Duodenal mucosa (tissue), 2 donors: ENCODE data around the gene PIPOX.
A peak's percentile ranks its signal among the peaks of the same experiment; 100 is the strongest.

Source experiments
- H3K27ac ChIP-seq: one replicate; pipeline ENCODE4 v1.7.0; 2013; ENCODE audit warnings: low read depth, low read length
- H3K27me3 ChIP-seq, 2 donors: one replicate each; pipeline ENCODE4 v1.7.0; 2013; ENCODE audit warnings: low read length in 2 of 2, control low read depth in 1 of 2; ENCODE audit not compliant: insufficient read depth in 2 of 2, control insufficient read depth in 1 of 2
- H3K36me3 ChIP-seq, 2 donors: one replicate each; pipeline ENCODE4 v1.7.0; 2013; ENCODE audit warnings: low read length in 2 of 2, control low read depth in 1 of 2; ENCODE audit not compliant: insufficient read depth in 2 of 2, control insufficient read depth in 1 of 2
- H3K4me1 ChIP-seq, 2 donors: one replicate each; pipeline ENCODE4 v1.7.0; 2013; ENCODE audit warnings: low read length in 2 of 2, control low read depth in 1 of 2; ENCODE audit not compliant: insufficient read depth in 2 of 2, control insufficient read depth in 1 of 2
- H3K4me3 ChIP-seq, 2 donors: one replicate each; pipeline ENCODE4 v1.7.0; 2013; ENCODE audit warnings: low read length in 2 of 2, low read depth in 1 of 2
- H3K9ac ChIP-seq, 2 donors: one replicate each; pipeline ENCODE4 v1.7.0; 2013; ENCODE audit warnings: low read length in 2 of 2, low read depth in 1 of 2
- H3K9me3 ChIP-seq, 2 donors: one replicate each; pipeline ENCODE4 v1.7.0; 2013; ENCODE audit warnings: low read length in 2 of 2, control low read depth in 1 of 2; ENCODE audit not compliant: control insufficient read depth in 1 of 2

Gene PIPOX, protein sequence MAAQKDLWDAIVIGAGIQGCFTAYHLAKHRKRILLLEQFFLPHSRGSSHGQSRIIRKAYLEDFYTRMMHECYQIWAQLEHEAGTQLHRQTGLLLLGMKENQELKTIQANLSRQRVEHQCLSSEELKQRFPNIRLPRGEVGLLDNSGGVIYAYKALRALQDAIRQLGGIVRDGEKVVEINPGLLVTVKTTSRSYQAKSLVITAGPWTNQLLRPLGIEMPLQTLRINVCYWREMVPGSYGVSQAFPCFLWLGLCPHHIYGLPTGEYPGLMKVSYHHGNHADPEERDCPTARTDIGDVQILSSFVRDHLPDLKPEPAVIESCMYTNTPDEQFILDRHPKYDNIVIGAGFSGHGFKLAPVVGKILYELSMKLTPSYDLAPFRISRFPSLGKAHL

DNA sequence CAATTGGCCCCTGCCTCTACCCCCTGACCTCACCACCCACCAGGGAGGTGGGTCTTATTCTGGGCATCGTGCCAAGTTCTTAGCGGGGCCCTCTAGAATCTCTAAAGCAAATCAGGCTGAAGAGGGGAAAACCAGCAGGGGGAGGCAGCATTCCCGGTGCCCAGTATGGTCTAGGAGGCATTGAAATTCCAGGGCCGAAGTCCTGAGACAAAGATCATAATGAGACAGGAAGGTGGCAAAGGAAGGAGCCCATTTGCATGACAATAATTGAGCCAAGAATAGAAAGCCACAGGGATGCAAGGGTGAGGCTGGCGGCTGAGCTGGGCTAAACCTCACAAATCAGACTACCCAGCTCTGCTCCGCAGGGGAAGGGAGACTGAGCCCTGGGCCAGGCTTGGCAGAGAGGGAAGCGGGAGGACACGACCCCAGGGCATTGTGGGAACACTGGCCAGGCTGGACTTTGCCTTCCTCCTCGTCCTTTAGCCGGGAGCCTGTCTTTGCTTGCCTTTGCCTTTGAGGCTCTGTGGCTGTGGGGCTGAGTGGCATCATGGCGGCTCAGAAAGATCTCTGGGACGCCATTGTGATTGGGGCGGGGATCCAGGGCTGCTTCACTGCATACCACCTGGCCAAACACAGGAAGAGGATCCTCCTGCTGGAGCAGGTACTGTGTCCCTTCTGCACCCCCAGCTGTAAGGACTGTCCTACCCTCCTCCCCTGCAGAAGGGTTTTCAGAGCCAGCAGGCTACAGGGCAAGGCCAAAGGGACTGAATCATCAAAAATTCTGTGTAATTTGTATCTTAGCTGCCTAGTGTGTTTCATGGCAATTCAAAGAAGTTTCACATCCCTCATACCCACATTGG, at the start of gene PIPOX:
Gene PIPOX, plus strand, starts transcription at position 463 of the 860 bp plus-strand sequence. Its CDS starts 85 bp downstream, at position 548.
- no peak within 1 kb of the TSS for H3K9ac ChIP-seq

DNA sequence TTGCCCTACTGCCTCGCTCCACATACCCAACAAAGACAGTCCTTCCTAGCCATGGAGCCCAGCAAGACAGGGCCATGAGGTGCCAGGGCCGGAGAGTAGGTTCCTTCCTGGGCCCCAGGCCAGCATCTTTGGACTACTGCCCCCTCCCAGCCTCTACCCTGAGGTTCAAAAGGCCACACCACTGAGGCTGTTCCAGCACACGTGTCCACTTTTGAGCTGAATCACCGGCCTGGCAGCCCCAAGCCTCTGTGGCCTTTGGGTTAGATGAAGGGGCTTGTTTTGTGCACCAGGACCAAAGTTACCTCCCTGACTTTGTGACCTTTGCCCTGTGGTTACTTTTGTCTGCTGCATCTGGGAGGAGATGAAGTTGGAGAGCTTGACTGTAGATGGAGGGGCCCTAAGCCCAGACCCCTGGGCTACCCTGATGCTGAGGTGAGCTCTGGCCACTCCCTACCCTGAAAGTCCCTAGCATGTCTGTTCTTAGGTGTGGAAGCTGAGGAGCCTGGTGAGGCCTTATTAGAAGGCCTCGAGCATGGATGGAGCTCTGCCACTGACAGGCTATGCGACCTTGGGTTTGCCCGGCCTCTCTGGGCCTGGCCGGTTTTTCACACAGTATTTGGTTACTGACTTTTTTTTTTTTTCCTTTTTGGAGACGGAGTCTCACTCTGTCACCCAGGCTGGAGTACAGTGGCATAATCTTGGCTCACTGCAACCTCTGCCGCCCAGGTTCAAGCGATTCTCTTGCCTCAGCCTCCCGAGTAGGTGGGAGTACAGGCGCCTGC, 49.1 kb upstream of the PIPOX start:
- no peaks in the 10 kb centered on the region for H3K27me3 ChIP-seq

More for the DNA sequence above, at the start of gene PIPOX:
- no peaks in the 10 kb centered on the region for H3K27me3 ChIP-seq
- H3K4me3 ChIP-seq: peak within 1 kb of the TSS; percentile 35 to 54
- peaks cover 18 to 26% of the 10 kb centered on the region in 2 donors for H3K4me1 ChIP-seq
- H3K36me3 ChIP-seq: no peaks in the 10 kb centered on the region
- no peak within 1 kb of the TSS for H3K27ac ChIP-seq
- H3K9me3 ChIP-seq: no peaks in the 10 kb centered on the region

DNA sequence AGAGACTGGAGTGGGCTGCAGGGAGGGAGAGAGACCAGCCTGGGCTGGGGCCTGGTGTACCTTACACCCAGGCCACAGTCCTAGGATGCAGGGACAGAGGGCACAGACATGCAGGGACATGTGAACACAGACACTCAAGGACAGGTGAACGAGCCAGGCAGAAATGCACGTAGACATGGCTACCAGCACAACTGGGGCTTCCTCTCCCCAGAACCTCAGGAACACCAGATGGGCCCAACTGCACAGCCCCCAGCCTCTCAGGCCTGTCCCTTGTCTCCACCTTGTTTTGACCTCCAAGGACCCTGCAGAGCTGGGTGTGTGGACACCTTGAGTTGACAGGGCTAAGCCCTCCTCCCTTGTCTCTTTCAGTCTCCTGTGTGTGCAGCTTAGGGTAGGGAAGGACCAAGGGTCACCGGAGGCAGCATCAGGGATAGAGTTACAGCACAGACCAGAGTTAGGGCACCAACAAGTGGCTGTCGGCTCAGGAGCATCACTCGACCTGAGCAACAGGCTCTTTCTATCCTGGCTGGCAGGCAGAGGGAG, 46.3 kb upstream of the PIPOX start:
- no peaks in the 10 kb centered on the region for H3K9me3 ChIP-seq
- H3K36me3 ChIP-seq: no peaks in the 10 kb centered on the region
- H3K9ac ChIP-seq: no peak overlapping the region
- H3K27me3 ChIP-seq: no peaks in the 10 kb centered on the region
- no peak overlapping the region for H3K4me3 ChIP-seq
- H3K4me1 ChIP-seq: peaks cover 0 to 4% of the 10 kb centered on the region in 2 donors
- H3K27ac ChIP-seq: no peak overlapping the region

More for the DNA sequence above, 49.1 kb upstream of the PIPOX start:
- H3K4me1 ChIP-seq: peaks cover 0 to 5% of the 10 kb centered on the region in 2 donors
- H3K36me3 ChIP-seq: no peaks in the 10 kb centered on the region
- H3K27ac ChIP-seq: no peak overlapping the region
- H3K4me3 ChIP-seq: no peak overlapping the region
- no peaks in the 10 kb centered on the region for H3K9me3 ChIP-seq
- H3K9ac ChIP-seq: no peak overlapping the region

DNA sequence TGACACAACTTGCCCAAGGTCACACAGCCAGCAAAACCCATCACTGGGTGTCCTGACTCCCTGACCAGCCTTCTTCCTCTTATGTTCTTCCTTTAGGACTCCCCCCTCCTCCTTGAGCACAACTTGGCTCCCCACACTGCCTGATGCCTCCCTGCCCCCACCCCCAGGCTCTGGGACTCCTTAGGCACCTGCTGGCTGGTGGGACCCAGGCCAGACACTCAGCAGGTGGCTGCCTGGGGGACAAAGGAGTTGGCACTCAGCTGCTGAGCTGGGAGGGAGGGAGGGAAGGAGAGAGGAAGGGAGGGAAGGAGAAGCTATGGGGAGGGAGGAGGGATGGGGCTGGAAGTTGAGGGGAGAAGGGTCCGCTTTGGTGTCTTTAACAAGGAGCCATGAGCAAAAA, 45.1 kb upstream of the PIPOX start:
- H3K36me3 ChIP-seq: no peaks in the 10 kb centered on the region
- H3K4me3 ChIP-seq: no peak overlapping the region
- H3K9me3 ChIP-seq: no peaks in the 10 kb centered on the region
- no peak overlapping the region for H3K27ac ChIP-seq
- no peaks in the 10 kb centered on the region for H3K27me3 ChIP-seq
- no peaks in the 10 kb centered on the region for H3K4me1 ChIP-seq
- H3K9ac ChIP-seq: no peak overlapping the region

DNA sequence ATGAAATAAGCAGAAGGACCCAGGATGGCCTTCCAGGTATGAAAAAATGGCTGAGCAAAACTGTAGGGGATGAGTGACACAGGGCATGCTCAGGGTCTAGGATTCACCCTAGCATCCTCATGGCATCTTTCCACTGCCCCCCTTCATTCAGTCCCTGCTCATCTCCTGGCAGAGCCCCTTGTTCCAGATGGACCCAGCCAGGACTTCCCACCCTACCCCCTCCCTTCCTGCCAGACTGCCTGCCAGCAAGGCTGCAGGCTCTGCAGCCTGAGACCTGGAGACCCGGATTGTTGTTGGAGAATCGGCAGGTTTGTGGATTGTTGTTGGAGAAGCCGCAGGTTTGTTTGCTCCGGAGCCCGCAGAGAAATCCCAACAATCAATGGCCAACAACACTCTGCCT, 43.7 kb upstream of the PIPOX start:
- Histone ChIP-seq H3K4me1 (no peaks in the 10 kb centered on the region), H3K27me3 (peaks cover 7 to 11% of the 10 kb centered on the region in 2 donors), H3K27ac (no peak overlapping the region), H3K4me3 (no peak overlapping the region), H3K9me3 (no peaks in the 10 kb centered on the region), H3K9ac (no peak overlapping the region), H3K36me3 (no peaks in the 10 kb centered on the region)

DNA sequence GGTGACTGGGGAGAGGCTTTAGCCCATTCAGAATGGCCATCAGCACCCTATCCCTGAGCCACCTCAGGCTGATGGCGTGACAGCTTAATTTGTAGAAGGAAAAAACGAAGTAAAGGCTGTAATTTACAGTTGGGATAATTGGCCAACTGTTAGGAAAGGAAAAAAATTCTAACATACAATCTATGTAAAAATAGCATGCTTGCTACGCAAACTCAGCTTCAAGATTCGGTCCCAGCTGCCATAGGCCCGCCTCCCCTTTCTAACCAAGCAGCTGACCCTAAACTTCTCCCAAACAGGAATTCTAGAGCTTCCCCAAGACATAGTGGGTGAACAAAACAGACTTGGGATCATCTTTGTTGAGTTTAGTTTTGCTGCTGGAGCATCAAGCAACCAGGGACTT, 42.0 kb upstream of the PIPOX start:
- H3K4me3 ChIP-seq: no peak overlapping the region
- H3K9me3 ChIP-seq: no peaks in the 10 kb centered on the region
- H3K4me1 ChIP-seq: no peaks in the 10 kb centered on the region
- H3K27ac ChIP-seq: no peak overlapping the region
- peaks cover 19 to 24% of the 10 kb centered on the region in 2 donors for H3K27me3 ChIP-seq
- no peaks in the 10 kb centered on the region for H3K36me3 ChIP-seq
- no peak overlapping the region for H3K9ac ChIP-seq

DNA sequence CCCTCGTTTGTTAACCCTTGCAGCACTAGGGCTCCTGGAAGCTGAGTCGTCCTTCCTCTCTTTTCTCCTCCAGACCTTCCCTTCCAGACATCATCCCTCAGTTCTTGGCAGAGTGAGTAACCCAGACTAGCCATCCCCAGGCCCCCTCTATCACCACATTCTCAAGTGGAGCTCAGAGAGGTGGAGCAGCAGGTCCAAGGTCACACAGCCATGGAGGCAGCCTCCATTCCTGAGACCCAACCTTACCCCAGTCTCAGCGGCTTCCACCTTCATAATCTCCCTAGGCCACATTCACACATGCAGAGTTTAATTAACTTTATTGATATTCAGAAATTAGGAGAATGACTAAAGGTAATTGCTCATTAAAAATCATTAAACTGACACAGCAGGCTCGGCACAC, 40.1 kb upstream of the PIPOX start:
- H3K27me3 ChIP-seq: peaks cover 35 to 38% of the 10 kb centered on the region in 2 donors

DNA sequence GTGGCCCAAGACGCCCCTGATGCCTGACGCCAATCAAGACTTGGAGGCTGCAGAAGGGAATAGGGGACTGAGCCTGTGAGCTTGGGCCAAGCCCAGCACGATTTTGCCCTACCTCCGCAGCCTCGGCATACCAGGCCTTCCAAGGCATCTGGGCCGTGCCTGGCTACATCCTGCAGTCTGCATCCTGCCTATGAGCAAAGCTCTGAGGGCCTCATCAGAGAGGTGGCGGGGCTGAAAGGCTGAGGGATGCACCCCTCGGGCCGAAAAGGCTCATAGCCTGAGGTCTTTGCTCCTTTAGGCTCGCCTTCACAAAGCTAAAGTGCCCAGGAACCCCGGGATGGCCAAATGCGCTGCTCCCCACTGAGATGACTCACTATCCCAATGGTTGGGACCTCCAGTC, 39.7 kb upstream of the PIPOX start:
- Histone ChIP-seq H3K4me1 (no peaks in the 10 kb centered on the region), H3K9me3 (no peaks in the 10 kb centered on the region), H3K36me3 (no peaks in the 10 kb centered on the region), H3K27ac (no peak overlapping the region), H3K9ac (no peak overlapping the region), H3K27me3 (peaks cover 37 to 43% of the 10 kb centered on the region in 2 donors), H3K4me3 (no peak overlapping the region)

More for the DNA sequence above, 40.1 kb upstream of the PIPOX start:
- Histone ChIP-seq H3K9ac (no peak overlapping the region), H3K4me3 (no peak overlapping the region), H3K27ac (no peak overlapping the region), H3K36me3 (no peaks in the 10 kb centered on the region), H3K9me3 (no peaks in the 10 kb centered on the region), H3K4me1 (no peaks in the 10 kb centered on the region)

DNA sequence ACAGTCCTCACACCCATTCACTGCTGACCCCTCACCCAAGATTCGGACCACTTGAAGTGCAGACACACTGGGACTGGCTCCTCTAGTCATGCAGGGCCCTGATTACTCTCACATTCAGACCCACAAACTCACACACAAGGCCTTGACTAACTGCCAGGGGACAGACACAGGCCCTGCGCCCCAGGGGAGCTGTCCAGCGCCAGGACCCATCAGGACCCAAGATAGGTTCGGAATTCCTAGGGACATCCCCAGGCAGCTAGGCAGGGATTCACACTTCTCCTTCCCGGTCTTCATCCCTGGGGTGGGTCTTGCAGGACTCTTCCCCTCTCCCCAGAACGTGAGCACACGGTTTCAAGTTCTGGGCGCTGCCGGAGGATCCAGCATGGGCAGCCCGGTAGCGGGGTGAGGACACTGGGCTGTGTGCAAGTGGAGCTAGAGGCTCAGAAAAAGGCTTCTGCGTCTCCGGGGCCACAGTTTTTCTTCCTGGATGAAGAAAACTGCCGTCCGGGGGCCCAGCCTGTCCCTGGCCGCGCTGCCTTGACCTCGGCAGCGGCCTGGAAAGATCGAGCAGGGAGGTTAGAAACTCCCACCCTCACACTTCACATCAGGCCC, 38.8 kb upstream of the PIPOX start:
- no peaks in the 10 kb centered on the region for H3K4me1 ChIP-seq
- no peak overlapping the region for H3K4me3 ChIP-seq
- H3K36me3 ChIP-seq: no peaks in the 10 kb centered on the region
- no peaks in the 10 kb centered on the region for H3K9me3 ChIP-seq
- H3K27me3 ChIP-seq: peaks cover 41 to 47% of the 10 kb centered on the region in 2 donors
- no peak overlapping the region for H3K9ac ChIP-seq
- H3K27ac ChIP-seq: no peak overlapping the region
